HepG2 (cell line): Measurements from ENCODE around the gene SPAG9.

Source experiments
- ATF2 ChIP-seq: sonication (generic); formaldehyde crosslinking; IDR thresholded peaks from 2 replicates; pipeline ENCODE4 v1.4.0; 2020; ENCODE audit warnings: missing genetic modification reagents
- ATF4 ChIP-seq, 2 experiments: fragments of 450-650 bp in 1 of 2; sonication (generic) in 1 of 2; formaldehyde crosslinking; IDR thresholded peaks; 2 replicates each; pipeline versions ENCODE4 v1.5.0 to v1.8.0; 2020 to 2022; ENCODE audit warnings: mild to moderate bottlenecking in 1 of 2, missing genetic modification reagents in 1 of 2
- CTCF ChIP-seq: sonication (generic); formaldehyde crosslinking; IDR thresholded peaks from 2 replicates; pipeline ENCODE4 v1.5.0; 2020; ENCODE audit warnings: mild to moderate bottlenecking, missing genetic modification reagents, moderate library complexity
- EEA1 ChIP-seq: sonication (generic); formaldehyde crosslinking; IDR thresholded peaks from 2 replicates; pipeline ENCODE4 v1.5.1; 2020; ENCODE audit warnings: mild to moderate bottlenecking, missing genetic modification reagents, borderline replicate concordance
- EP300 ChIP-seq, 3 experiments: sonication (generic) in 1 of 3; formaldehyde crosslinking in 1 of 3; IDR thresholded peaks; 2 replicates each; pipeline versions ENCODE4 v1.5.1 to v1.6.1; 2011 to 2020; ENCODE audit warnings: low read depth in 2 of 3, low read length in 2 of 3, borderline replicate concordance in 1 of 3, improper control_type of control experiment in 1 of 3, mild to moderate bottlenecking in 1 of 3, missing genetic modification reagents in 1 of 3, moderate library complexity in 1 of 3
- FOXA3 ChIP-seq: IDR thresholded peaks from 2 replicates; pipeline ENCODE4 v1.6.1; 2016; ENCODE audit warnings: missing genetic modification reagents, missing compliant biosample characterization
- POLR2A ChIP-seq, 2 experiments: IDR thresholded peaks; 2 replicates each; pipeline ENCODE4 v1.6.1; 2011; ENCODE audit warnings: low read depth in 2 of 2, low read length in 2 of 2, mild to moderate bottlenecking in 1 of 2, moderate library complexity in 1 of 2; ENCODE audit not compliant: insufficient read depth in 1 of 2
- RORA ChIP-seq: sonication (generic); formaldehyde crosslinking; IDR thresholded peaks from 2 replicates; pipeline ENCODE4 v1.5.0; 2020; ENCODE audit warnings: mild to moderate bottlenecking, missing genetic modification reagents, moderate library complexity
- STAG1 ChIP-seq: sonication (generic); formaldehyde crosslinking; IDR thresholded peaks from 2 replicates; pipeline ENCODE4 v1.4.0; 2020; ENCODE audit warnings: missing genetic modification reagents
- ZBTB1 ChIP-seq: sonication (generic); formaldehyde crosslinking; IDR thresholded peaks from 2 replicates; pipeline ENCODE4 v1.4.0; 2020; ENCODE audit warnings: missing genetic modification reagents, borderline replicate concordance
- ZBTB33 ChIP-seq: sonication (generic); formaldehyde crosslinking; IDR thresholded peaks from 2 replicates; pipeline ENCODE4 v1.4.0; 2020; ENCODE audit warnings: missing genetic modification reagents
- ZNF407 ChIP-seq: sonication (generic); formaldehyde crosslinking; IDR thresholded peaks from one replicate; pipeline ENCODE4 v1.5.1; 2020; ENCODE audit warnings: mild to moderate bottlenecking, missing genetic modification reagents; ENCODE audit errors: not compliant biosample characterization
- ZNF644 ChIP-seq: IDR thresholded peaks from 2 replicates; pipeline ENCODE4 v1.6.1; 2016; ENCODE audit warnings: low read depth
- ZNF768 ChIP-seq: sonication (generic); formaldehyde crosslinking; IDR thresholded peaks from 2 replicates; pipeline ENCODE4 v1.4.0; 2020; ENCODE audit warnings: missing genetic modification reagents

- TF ChIP-seq CTCF (CRISPR knock-in tag), result no peak
- no peak for TF ChIP-seq ZNF407
- no peak for TF ChIP-seq FOXA3
- no peak for TF ChIP-seq ZBTB33 (CRISPR knock-in tag)
- TF ChIP-seq STAG1 (CRISPR knock-in tag), result no peak
- no peak for TF ChIP-seq EP300 (IDR thresholded peaks at IDR 0.05; ENCODE audit: low read depth in 2 of 2, low read length in 2 of 2)
- TF ChIP-seq EP300 (CRISPR knock-in tag; IDR thresholded peaks at IDR 0.05; ENCODE audit: borderline replicate concordance), result no peak
- no peak for TF ChIP-seq ATF4 (CRISPR knock-in tag; IDR thresholded peaks at IDR 0.05)
- no peak for TF ChIP-seq ZNF644
- TF ChIP-seq RORA (CRISPR knock-in tag), result no peak
- no peak for TF ChIP-seq ZBTB1 (CRISPR knock-in tag)
- no peak for TF ChIP-seq ATF2 (CRISPR knock-in tag)
- TF ChIP-seq ZNF768, result no peak
- TF ChIP-seq POLR2A (IDR thresholded peaks at IDR 0.05; ENCODE audit: insufficient read depth in 1 of 2, low read depth in 2 of 2, low read length in 2 of 2), result no peak
- TF ChIP-seq EEA1, result no peak
These were observed 32.1 kb upstream of the SPAG9 start for GRCh38 chr17:51152766-51153209.
